Right lobe of liver (tissue), 6 donors: ENCODE data around the gene MFNG. TPM values are rescaled to one million over a fixed set of nuclear protein-coding genes. Genes with fewer than 3 reads are reported as not detected.
A peak's percentile ranks its signal among the peaks of the same experiment; 100 is the strongest.
"Not testable (repeated sequence)": the region's sequence is repeated elsewhere in the genome, so short reads cannot be mapped to it uniquely, and the experiment has no call there.

Experiments used
- ATAC-seq, 4 donors: fragments of 200-7000 bp; cut with Tn5 transposase; one replicate each; pipeline ENCODE4 v1.9.1; 2020; ENCODE audit warnings: mild to moderate bottlenecking in 4 of 4, moderate library complexity in 4 of 4
- DNase-seq, 3 donors: peaks; one replicate each; pipeline ENCODE4 v3.0.0-alpha.2; 2020
- H3K27ac ChIP-seq, 3 donors: fragments of 200-600 bp; one replicate each; pipeline ENCODE4 v1.8.0; 2022
- H3K27me3 ChIP-seq, 2 donors: fragments of 200-600 bp; one replicate each; pipeline ENCODE4 v1.8.0; 2022
- H3K36me3 ChIP-seq, 4 donors: fragments of 200-600 bp; sonication (generic) in 1 of 4; one replicate each; pipeline versions ENCODE4 v1.5.1 to v1.8.0; 2017 to 2022; ENCODE audit warnings: control low read depth in 1 of 4
- H3K4me1 ChIP-seq, 4 donors: fragments of 200-600 bp; sonication (generic) in 1 of 4; one replicate each; pipeline versions ENCODE4 v1.5.1 to v1.8.0; 2017 to 2022; ENCODE audit warnings: control low read depth in 1 of 4
- H3K4me3 ChIP-seq, 3 donors: fragments of 200-600 bp; one replicate each; pipeline ENCODE4 v1.8.0; 2022
- H3K9me3 ChIP-seq, 4 donors: fragments of 200-600 bp; sonication (generic) in 1 of 4; one replicate each; pipeline versions ENCODE4 v1.5.1 to v1.8.0; 2017 to 2022; ENCODE audit warnings: control low read depth in 1 of 4
- POLR2A ChIP-seq: fragments of 450-650 bp; IDR thresholded peaks from one replicate; pipeline ENCODE4 v1.6.1; 2017; ENCODE audit warnings: antibody characterized with exemption, mild to moderate bottlenecking
- WGBS: methylation state at CpG from one replicate; pipeline ENCODE4 v1.1.6; 2018; ENCODE audit warnings: low coverage, low lambda C conversion rate; ENCODE audit not compliant: insufficient coverage; ENCODE audit errors: missing lambda C conversion rate; 5-methylcytosine and 5-hydroxymethylcytosine counted together
- intact Hi-C, 2 donors: fragments of 100-400 bp; cut with DNase I; formaldehyde crosslinking; loops; one replicate each; pipeline versions ENCODE4 v1.11.2 to v1.14.1; 2022
- total RNA-seq, 6 experiments: library from RNA; depleted of rRNA in 2 of 6; stranded (reverse); fragments of >200 nt in 2 of 6; fragmentation: NEBNext Ultra II Directional in 3 of 6; extraction: Animal tissue kit (Norgen Biotek cat#: 25700) in 3 of 6; gene quantifications; one replicate each; pipeline versions ENCODE4 v1.1.0 to v1.2.4, GENCODE V29; 2016 to 2023
- TF ChIP-seq, protein P1 (sequence below), 4 donors: fragments of 200-600 bp in 3 of 4; fragments of 450-650 bp in 1 of 4; IDR thresholded peaks; one replicate each; pipeline versions ENCODE4 v1.5.1 to v1.8.0; 2016 to 2022; ENCODE audit warnings: antibody characterized with exemption in 4 of 4, mild to moderate bottlenecking in 2 of 4
- donor health status: DM: no; HTN: yes; CAD: no.
- donor health status: DM: no; HTN: no; CAD: no.
- donor health status: DM: no; HTN: no; CAD: no.
- donor health status: DM: no; HTN: yes; CAD: no.
- donor health status: DM: no; HTN: yes; CAD: no.

The MFNG gene
- total RNA-seq, 6 experiments from 2014 or later = 5.6 to 14.4 (median 10.2) TPM

DNA sequence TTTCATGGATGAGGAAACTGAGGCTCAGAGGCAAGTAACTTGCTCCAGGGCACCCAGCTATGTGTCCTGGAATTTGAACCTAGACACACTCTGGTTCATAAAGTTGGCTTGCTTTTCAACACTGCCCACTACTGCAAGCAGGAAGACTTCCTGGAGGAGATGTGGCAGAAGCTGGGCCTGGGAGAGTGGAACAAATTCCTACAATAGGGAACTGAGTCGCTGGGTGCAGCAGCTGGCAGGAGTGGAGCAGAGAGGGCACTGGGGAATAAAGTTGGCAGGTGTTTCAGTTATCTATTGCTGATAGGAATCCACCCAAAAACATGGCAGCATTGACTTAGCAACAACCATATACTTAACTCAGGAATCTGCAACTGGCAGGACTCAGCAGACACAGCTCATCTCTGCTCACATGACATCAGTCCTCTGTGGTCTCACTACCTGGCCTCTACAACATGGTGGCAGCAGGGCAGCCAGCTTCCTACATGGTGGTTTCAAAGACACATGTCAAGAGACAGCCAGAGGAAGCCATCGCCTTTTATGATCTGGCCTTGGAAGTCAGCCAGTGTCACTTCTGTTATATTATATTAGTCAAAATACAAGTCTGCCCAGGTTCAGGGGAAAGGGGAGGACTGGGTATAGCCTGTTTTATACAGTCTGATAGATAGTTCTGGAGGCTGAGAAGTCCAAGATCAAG, 43.6 kb upstream of the MFNG start:
- Histone ChIP-seq H3K9me3 (no peaks in the 10 kb centered on the region), H3K4me1 (no peaks in the 10 kb centered on the region), H3K27me3 (no peaks in the 10 kb centered on the region), H3K27ac (no peak overlapping the region), H3K4me3 (no peak overlapping the region), H3K36me3 (no peaks in the 10 kb centered on the region)
- DNase-seq (no peak), ATAC-seq (no peak)
- 100% methylated on average over 1 of the region's 2 CpGs for WGBS
- no peak for TF ChIP-seq POLR2A
- TF ChIP-seq, protein P1, sequence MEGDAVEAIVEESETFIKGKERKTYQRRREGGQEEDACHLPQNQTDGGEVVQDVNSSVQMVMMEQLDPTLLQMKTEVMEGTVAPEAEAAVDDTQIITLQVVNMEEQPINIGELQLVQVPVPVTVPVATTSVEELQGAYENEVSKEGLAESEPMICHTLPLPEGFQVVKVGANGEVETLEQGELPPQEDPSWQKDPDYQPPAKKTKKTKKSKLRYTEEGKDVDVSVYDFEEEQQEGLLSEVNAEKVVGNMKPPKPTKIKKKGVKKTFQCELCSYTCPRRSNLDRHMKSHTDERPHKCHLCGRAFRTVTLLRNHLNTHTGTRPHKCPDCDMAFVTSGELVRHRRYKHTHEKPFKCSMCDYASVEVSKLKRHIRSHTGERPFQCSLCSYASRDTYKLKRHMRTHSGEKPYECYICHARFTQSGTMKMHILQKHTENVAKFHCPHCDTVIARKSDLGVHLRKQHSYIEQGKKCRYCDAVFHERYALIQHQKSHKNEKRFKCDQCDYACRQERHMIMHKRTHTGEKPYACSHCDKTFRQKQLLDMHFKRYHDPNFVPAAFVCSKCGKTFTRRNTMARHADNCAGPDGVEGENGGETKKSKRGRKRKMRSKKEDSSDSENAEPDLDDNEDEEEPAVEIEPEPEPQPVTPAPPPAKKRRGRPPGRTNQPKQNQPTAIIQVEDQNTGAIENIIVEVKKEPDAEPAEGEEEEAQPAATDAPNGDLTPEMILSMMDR (IDR thresholded peaks at IDR 0.05) = no peak
- intact Hi-C loops = no loop called here

DNA sequence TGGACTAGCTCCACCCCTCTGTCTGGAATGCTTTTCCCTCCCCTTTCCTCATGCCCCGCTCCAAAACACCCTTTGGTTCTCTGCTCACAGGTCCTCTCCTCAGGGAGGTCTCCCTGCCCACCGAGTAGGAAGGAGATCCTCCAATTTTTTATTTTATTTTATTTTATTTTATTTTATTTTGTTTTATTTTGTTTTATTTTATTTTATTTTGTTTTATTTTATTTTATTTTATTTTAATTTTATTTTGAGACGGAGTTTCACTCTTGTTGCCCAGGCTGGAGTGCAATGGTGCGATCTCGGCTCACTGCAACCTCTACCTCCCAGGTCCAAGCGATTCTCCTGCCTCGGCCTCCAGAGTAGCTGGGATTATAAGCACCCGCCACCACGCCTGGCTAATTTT, 41.8 kb upstream of the MFNG start:
- H3K36me3 ChIP-seq, intact Hi-C loops, ATAC-seq, DNase-seq, H3K4me3 ChIP-seq, H3K9me3 ChIP-seq, H3K27me3 ChIP-seq, H3K27ac ChIP-seq, H3K4me1 ChIP-seq: not testable (repeated sequence)
- 89% methylated on average over 9 of the region's 9 CpGs for WGBS

DNA sequence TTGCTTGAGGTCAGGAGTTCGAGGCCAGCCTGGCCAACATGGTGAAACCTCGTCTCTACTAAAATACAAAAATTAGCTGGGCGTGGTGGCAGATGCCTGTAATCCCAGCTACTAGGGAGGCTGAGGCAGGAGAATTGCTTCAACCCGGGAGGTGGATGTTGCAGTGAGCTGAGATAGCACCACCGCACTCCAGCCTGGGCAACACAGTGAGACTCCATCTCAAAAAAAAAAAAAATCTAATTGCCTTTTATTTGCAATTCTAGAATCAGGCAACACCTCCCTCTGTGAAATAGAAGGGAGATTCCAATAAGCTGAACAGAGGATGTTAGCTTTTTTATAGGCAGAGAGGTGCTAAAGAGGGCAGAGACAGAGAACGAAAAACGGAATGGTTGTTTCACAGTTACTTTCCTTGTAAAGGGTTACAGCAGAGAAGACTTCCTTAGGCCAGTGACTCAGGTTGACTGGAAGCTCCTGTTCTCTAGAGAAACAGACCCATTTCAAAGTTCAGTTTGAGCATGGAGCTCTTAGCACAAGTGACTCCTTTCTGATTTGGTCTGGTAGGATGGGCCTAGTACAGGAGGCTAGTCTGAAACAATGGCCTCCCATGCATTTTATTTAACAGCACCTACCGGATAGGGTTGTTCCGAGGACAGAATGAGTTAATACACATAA, 41.0 kb upstream of the MFNG start:
- intact Hi-C loops, DNase-seq, H3K9me3 ChIP-seq, H3K4me3 ChIP-seq, H3K36me3 ChIP-seq, H3K27me3 ChIP-seq, H3K27ac ChIP-seq, H3K4me1 ChIP-seq, ATAC-seq: not testable (repeated sequence)
- 84% methylated on average over 8 of the region's 9 CpGs for WGBS

DNA sequence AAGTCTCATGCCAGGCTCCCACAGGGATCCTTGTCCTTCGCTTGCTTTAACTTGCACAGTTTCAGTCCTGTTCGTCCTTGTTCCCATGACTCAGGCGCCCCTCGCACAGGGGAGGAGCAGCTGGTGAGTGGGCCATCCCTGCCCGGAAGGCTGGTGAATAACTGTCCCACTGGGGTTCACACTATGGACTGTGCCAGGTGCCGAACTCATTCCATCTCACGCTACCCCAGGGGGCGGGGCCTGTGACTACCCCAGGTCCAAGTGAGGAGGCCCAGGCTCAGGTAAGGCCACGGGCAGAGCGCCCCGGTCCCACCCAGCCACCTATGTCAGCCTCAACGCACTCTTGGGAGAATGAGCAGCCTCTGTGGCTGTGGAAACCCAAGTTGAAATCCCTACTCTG, 40.2 kb upstream of the MFNG start:
- ATAC-seq (peak in 2 of 4 donors; percentile 17 to 24), DNase-seq (no peak)
- Histone ChIP-seq H3K9me3 (no peaks in the 10 kb centered on the region), H3K27me3 (no peaks in the 10 kb centered on the region), H3K36me3 (no peaks in the 10 kb centered on the region), H3K4me3 (no peak overlapping the region), H3K27ac (no peak overlapping the region), H3K4me1 (no peaks in the 10 kb centered on the region)
- no peak for TF ChIP-seq POLR2A
- TF ChIP-seq, protein P1 (IDR thresholded peaks at IDR 0.05) = no peak
- 57% methylated on average over 2 of the region's 12 CpGs for WGBS
- intact Hi-C loops = no loop called here

DNA sequence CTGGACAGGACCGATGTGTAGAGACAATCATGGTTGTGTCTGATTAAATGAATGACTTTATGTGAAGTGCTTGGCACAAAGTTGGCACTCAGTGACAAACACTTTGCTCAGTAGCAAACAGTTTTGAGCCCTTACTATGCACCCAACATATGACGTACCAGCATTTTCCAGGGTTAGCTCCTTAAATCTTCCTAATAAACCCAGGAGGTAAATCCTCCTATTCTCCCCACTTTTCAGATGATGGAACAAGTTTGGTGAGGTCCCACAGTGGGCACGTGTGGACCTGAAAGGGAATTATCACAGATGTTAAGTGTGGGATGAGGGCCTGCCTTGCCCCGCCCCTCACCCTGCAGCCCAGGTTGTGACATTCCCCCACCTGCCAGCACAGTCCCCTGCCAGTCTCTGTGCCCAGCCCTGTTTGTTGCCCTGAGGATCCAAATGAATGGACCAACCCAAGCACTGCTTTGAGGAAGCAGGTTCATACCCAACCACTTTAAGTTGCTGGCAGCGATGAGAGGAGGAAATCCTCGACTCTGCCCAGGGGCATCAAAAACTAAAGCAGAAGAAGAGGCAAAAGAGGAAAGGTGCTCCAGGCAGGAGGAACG, 39.7 kb upstream of the MFNG start:
- Histone ChIP-seq H3K36me3 (no peaks in the 10 kb centered on the region), H3K27ac (no peak overlapping the region), H3K27me3 (no peaks in the 10 kb centered on the region), H3K4me3 (no peak overlapping the region), H3K9me3 (no peaks in the 10 kb centered on the region), H3K4me1 (no peaks in the 10 kb centered on the region)
- intact Hi-C loops = no loop called here
- no peak for ATAC-seq
- 78% methylated on average over 4 of the region's 7 CpGs for WGBS
- DNase-seq = peak in 1 of 3 donors; percentile 16
- TF ChIP-seq, protein P1 (IDR thresholded peaks at IDR 0.05) = no peak
- TF ChIP-seq POLR2A = no peak
